RPMI7951 (cell line): Measurements from ENCODE around the gene ZNF773. TPM values are rescaled to one million over a fixed set of nuclear protein-coding genes. Genes with fewer than 3 reads are reported as not detected.

Source experiments
- total RNA-seq: library from RNA; depleted of rRNA; stranded (reverse); fragments of >200 nt; shearing (Covaris generic); gene quantifications from 2 replicates; pipeline ENCODE4 v1.2.3, GENCODE V29; 2014; rRNA removed

ZNF773 gene
- total RNA-seq, 1 experiment from 2014 or later: 9.0 TPM

Other genes starting within 250 kb of the ZNF773 start
- gene ZNF460, start 219.5 kb upstream of the ZNF773 start, total RNA-seq: 24.6 and 27.5 TPM in 2 replicates
- 5.9 and 6.6 TPM in 2 replicates for gene ZNF543, start 179.5 kb upstream of the ZNF773 start, total RNA-seq
- gene ZNF304, start 148.7 kb upstream of the ZNF773 start, total RNA-seq: 9.9 and 11.7 TPM in 2 replicates
- gene TRAPPC2B, start 136.4 kb upstream of the ZNF773 start, total RNA-seq: 44.2 and 56.7 TPM in 2 replicates
- 2.1 and 2.5 TPM in 2 replicates for gene ZNF547, start 136.4 kb upstream of the ZNF773 start, total RNA-seq
- 21.7 and 27.1 TPM in 2 replicates for gene ZNF548, start 110.1 kb upstream of the ZNF773 start, total RNA-seq
- 9.9 and 10.5 TPM in 2 replicates for gene ZNF17, start 88.8 kb upstream of the ZNF773 start, total RNA-seq
- 9.3 and 12.7 TPM in 2 replicates for gene ZNF749, start 64.6 kb upstream of the ZNF773 start, total RNA-seq
- not detected in 2 replicates for gene VN1R1, start 42.8 kb upstream of the ZNF773 start, total RNA-seq
- 13.5 and 17.3 TPM in 2 replicates for gene ZNF772, start 22.4 kb upstream of the ZNF773 start, total RNA-seq
- gene ZNF419, start 12.2 kb upstream of the ZNF773 start, total RNA-seq: 11.1 and 12.0 TPM in 2 replicates
- 5.1 and 6.2 TPM in 2 replicates for gene ZNF549, start 27.4 kb downstream of the ZNF773 start, total RNA-seq
- gene ZNF550, start 59.9 kb downstream of the ZNF773 start, total RNA-seq: 6.1 and 6.3 TPM in 2 replicates
- 6.1 and 6.3 TPM in 2 replicates for gene ZNF416, start 79.0 kb downstream of the ZNF773 start, total RNA-seq
- gene ZIK1, start 84.2 kb downstream of the ZNF773 start, total RNA-seq: 9.9 and 11.6 TPM in 2 replicates
- gene ZNF530, start 99.9 kb downstream of the ZNF773 start, total RNA-seq: 12.7 and 17.7 TPM in 2 replicates
- 14.2 and 21.3 TPM in 2 replicates for gene ZNF134, start 114.3 kb downstream of the ZNF773 start, total RNA-seq
- 9.7 and 10.1 TPM in 2 replicates for gene ZNF211, start 133.2 kb downstream of the ZNF773 start, total RNA-seq
- gene ZSCAN4, start 169.0 kb downstream of the ZNF773 start, total RNA-seq: not detected in 2 replicates
- gene ZNF551, start 182.0 kb downstream of the ZNF773 start, total RNA-seq: 8.2 and 12.1 TPM in 2 replicates
- not detected in 2 replicates for gene ZNF154, start 209.3 kb downstream of the ZNF773 start, total RNA-seq
- 6.4 and 8.0 TPM in 2 replicates for gene ZNF671, start 227.7 kb downstream of the ZNF773 start, total RNA-seq
- gene ZNF776, start 246.9 kb downstream of the ZNF773 start, total RNA-seq: 10.1 and 21.9 TPM in 2 replicates